Loucy (cell line): ENCODE results near the gene SHBG.

Experiments used
- H2AFZ ChIP-seq: fragments of 200-600 bp; sonication (generic); 2 replicates; pipeline ENCODE4 v1.6.0; 2016; ENCODE audit warnings: antibody characterized with exemption, mild to moderate bottlenecking, low read length, moderate library complexity
- H3F3A ChIP-seq: fragments of 200-600 bp; 2 replicates; pipeline ENCODE4 v1.6.0; 2016; ENCODE audit warnings: antibody characterized with exemption, low read depth, mild to moderate bottlenecking
- H3K27me3 ChIP-seq: fragments of 200-600 bp; sonication (generic); 2 replicates; pipeline ENCODE4 v1.6.1; 2014; ENCODE audit warnings: low read length, mild to moderate bottlenecking; ENCODE audit not compliant: insufficient read depth, poor library complexity, severe bottlenecking
- H3K36me3 ChIP-seq: fragments of 200-600 bp; sonication (generic); 2 replicates; pipeline ENCODE4 v1.6.1; 2016; ENCODE audit warnings: low read length; ENCODE audit not compliant: insufficient read depth
- H3K4me1 ChIP-seq: fragments of 200-600 bp; sonication (generic); 2 replicates; pipeline ENCODE4 v1.5.1; 2014; ENCODE audit warnings: low read length, mild to moderate bottlenecking; ENCODE audit not compliant: insufficient read depth, poor library complexity, severe bottlenecking
- H3K4me2 ChIP-seq: fragments of 200-600 bp; sonication (generic); 2 replicates; pipeline ENCODE4 v1.6.0; 2014; ENCODE audit warnings: antibody characterized with exemption, low read length, low read depth, mild to moderate bottlenecking; ENCODE audit not compliant: poor library complexity, severe bottlenecking
- H3K4me3 ChIP-seq: fragments of 200-600 bp; sonication (generic); 2 replicates; pipeline ENCODE4 v1.5.1; 2014; ENCODE audit warnings: low read length, mild to moderate bottlenecking, mixed read lengths; ENCODE audit not compliant: poor library complexity, severe bottlenecking
- H3K79me2 ChIP-seq: fragments of 200-600 bp; sonication (generic); 2 replicates; pipeline ENCODE4 v1.6.1; 2014; ENCODE audit warnings: low read length; ENCODE audit not compliant: insufficient read depth
- H3K9ac ChIP-seq: fragments of 200-600 bp; sonication (generic); 2 replicates; pipeline ENCODE4 v1.6.0; 2014; ENCODE audit warnings: mild to moderate bottlenecking, low read depth, low read length, moderate library complexity; ENCODE audit not compliant: poor library complexity, severe bottlenecking
- H3K9me2 ChIP-seq: fragments of 200-600 bp; sonication (generic); replicated peaks from 2 replicates; pipeline ENCODE4 v1.6.1; 2016; ENCODE audit warnings: low read depth, low read length, mixed read lengths
- H3K9me3 ChIP-seq: fragments of 200-600 bp; sonication (generic); 2 replicates; pipeline ENCODE4 v1.6.1; 2014; ENCODE audit warnings: mild to moderate bottlenecking, antibody characterized with exemption, low read length, low read depth; ENCODE audit not compliant: insufficient read depth
- H4K20me1 ChIP-seq: fragments of 200-600 bp; sonication (generic); 2 replicates; pipeline ENCODE4 v1.6.0; 2014; ENCODE audit warnings: antibody characterized with exemption, low read length, mild to moderate bottlenecking; ENCODE audit not compliant: insufficient read depth, poor library complexity, severe bottlenecking
- EZH2phosphoT487 ChIP-seq: fragments of 200-600 bp; IDR thresholded peaks from 2 replicates; pipeline ENCODE4 v1.6.1; 2018; ENCODE audit warnings: antibody characterized with exemption, mild to moderate bottlenecking, moderate library complexity, borderline replicate concordance
- TF ChIP-seq, protein P1 (sequence below): fragments of 200-600 bp; sonication (generic); conservative IDR thresholded peaks from 2 replicates; pipeline ENCODE4 v1.5.1; 2014; ENCODE audit warnings: mild to moderate bottlenecking, antibody characterized with exemption, low read length

SHBG gene

GRCh38 chr17:7673239-7673638 lies 43.3 kb downstream of the SHBG start:
- Histone ChIP-seq H3K9ac (no peak overlapping the region), H3K9me2 (no peaks in the 10 kb centered on the region), H4K20me1 (peaks cover 5% of the 10 kb centered on the region), H3K4me1 (no peaks in the 10 kb centered on the region), H3F3A (no peaks in the 10 kb centered on the region), H3K4me2 (no peak overlapping the region), H3K27me3 (no peaks in the 10 kb centered on the region), H3K4me3 (no peak overlapping the region), H3K9me3 (peaks cover 9% of the 10 kb centered on the region; the same call in 1 of the 2 replicates), H3K36me3 (peaks cover 67% of the 10 kb centered on the region), H3K79me2 (no peaks in the 10 kb centered on the region; the same call in 1 of the 2 replicates), H2AFZ (no peak overlapping the region)
- TF ChIP-seq, protein P1, sequence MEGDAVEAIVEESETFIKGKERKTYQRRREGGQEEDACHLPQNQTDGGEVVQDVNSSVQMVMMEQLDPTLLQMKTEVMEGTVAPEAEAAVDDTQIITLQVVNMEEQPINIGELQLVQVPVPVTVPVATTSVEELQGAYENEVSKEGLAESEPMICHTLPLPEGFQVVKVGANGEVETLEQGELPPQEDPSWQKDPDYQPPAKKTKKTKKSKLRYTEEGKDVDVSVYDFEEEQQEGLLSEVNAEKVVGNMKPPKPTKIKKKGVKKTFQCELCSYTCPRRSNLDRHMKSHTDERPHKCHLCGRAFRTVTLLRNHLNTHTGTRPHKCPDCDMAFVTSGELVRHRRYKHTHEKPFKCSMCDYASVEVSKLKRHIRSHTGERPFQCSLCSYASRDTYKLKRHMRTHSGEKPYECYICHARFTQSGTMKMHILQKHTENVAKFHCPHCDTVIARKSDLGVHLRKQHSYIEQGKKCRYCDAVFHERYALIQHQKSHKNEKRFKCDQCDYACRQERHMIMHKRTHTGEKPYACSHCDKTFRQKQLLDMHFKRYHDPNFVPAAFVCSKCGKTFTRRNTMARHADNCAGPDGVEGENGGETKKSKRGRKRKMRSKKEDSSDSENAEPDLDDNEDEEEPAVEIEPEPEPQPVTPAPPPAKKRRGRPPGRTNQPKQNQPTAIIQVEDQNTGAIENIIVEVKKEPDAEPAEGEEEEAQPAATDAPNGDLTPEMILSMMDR, result peak; percentile 56
- no peak for TF ChIP-seq EZH2phosphoT487

GRCh38 chr17:7674934-7675333 lies 45.0 kb downstream of the SHBG start:
- Histone ChIP-seq H3K9me3 (peaks cover 9% of the 10 kb centered on the region; the same call in 1 of the 2 replicates), H3K79me2 (peaks cover 9% of the 10 kb centered on the region), H3K36me3 (peaks cover 55% of the 10 kb centered on the region), H3K4me3 (no peak overlapping the region), H2AFZ (no peak overlapping the region), H4K20me1 (peaks cover 11% of the 10 kb centered on the region), H3K27me3 (no peaks in the 10 kb centered on the region), H3F3A (no peaks in the 10 kb centered on the region), H3K9ac (no peak overlapping the region), H3K4me1 (no peaks in the 10 kb centered on the region), H3K9me2 (no peaks in the 10 kb centered on the region), H3K4me2 (no peak overlapping the region)
- TF ChIP-seq EZH2phosphoT487, result no peak
- TF ChIP-seq, protein P1, result no peak

- Histone ChIP-seq H3K9ac (no peak overlapping the region), H3K36me3 (peaks cover 40% of the 10 kb centered on the region), H3F3A (no peaks in the 10 kb centered on the region)
Observed at GRCh38 chr17:7676533-7676932, 46.6 kb downstream of the SHBG start.

More at GRCh38 chr17:7676533-7676932, 46.6 kb downstream of the SHBG start:
- Histone ChIP-seq H3K9me3 (peaks cover 9% of the 10 kb centered on the region; the same call in 1 of the 2 replicates), H3K4me3 (no peak overlapping the region), H2AFZ (no peak overlapping the region), H3K27me3 (no peaks in the 10 kb centered on the region), H3K4me1 (no peaks in the 10 kb centered on the region), H3K79me2 (peaks cover 19% of the 10 kb centered on the region), H4K20me1 (peaks cover 14% of the 10 kb centered on the region), H3K4me2 (no peak overlapping the region), H3K9me2 (no peaks in the 10 kb centered on the region)
- no peak for TF ChIP-seq EZH2phosphoT487
- TF ChIP-seq, protein P1, result no peak
